ENCODE results near the gene DOLPP1.
"Not testable (repeated sequence)": the region's sequence is repeated elsewhere in the genome, so short reads cannot be mapped to it uniquely, and the experiment has no call there.

Gene DOLPP1

GRCh38 chr9:129113645-129114304 lies 32.9 kb downstream of the DOLPP1 start:
- DNase-seq = no peak

DNA sequence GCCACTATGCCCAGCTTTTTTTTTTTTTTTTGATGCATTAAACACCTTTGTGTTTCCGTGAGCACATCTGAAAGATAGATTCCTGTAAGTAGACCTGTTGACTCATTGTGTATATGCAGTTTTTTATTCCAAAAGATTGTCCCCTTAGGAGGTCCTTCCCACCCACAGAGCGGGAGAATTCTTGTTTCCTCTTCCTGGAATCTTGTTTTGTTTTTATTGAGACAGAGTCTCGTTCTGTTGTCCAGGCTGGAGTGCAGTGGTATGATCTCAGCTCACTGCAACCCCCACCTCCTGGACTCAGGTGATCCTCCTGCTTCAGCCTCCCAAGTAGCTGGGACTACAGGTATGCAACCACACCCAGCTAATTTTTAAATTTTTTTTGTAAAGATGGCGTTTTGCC lies 37.9 kb downstream of the DOLPP1 start:
- DNase-seq = no peak

DNA sequence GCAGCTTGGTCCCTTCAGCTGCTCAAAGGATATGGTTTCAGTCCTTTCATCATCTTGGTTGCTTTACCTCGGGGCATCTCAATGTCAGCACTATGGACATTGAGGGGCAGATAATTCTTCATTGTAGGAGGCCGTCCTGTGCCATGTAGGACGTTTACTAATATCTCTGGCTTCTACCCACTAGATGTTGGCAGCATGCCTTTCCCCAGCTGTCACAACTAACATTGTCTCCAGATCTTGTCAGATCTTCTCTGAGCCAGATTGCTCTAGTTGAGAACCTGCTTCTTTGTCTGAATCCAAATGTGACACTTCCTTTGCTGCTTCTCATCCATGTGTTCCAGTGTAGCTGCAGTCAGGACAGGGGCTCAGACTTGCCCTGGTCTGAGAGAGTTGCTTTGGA lies 40.6 kb downstream of the DOLPP1 start:
- DNase-seq = no peak

DNA sequence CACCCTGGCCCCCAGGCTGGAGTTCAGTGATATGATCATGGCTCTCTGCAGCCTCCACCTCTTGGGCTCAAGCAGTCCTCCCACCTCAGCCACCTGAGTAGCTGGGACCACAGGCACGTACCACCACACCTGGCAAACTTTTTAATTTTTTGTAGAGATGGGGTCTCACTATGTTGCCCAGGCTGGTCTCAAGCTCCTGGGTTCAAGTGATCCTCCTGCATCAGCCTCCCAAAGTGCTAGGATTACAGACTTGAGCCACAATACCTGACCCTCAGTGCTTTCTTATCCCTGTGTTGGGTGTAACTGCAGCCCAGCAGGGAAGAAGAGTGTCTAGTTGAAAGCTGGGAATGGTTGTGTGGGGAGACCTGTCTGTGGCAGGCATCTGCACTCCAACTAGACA lies 41.2 kb downstream of the DOLPP1 start:
- DNase-seq = no peak

DNA sequence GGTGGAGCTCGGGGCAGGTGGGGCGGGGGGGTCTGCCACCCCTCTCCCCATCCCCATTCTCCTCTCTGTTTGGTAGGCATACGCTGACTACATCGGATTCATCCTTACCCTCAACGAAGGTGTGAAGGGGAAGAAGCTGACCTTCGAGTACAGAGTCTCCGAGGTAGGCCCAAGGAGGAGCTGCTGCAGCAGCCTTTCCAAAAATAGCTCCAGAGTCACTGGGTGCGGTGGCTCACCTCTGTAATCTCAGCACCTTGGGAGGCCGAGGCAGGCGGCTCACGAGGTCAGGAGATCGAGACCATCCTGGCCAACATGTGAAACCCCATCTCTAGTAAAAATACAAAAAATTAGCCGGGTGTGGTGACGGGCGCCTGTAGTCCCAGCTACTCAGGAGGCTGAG lies 42.1 kb downstream of the DOLPP1 start:
- not testable (repeated sequence) for DNase-seq

DNA sequence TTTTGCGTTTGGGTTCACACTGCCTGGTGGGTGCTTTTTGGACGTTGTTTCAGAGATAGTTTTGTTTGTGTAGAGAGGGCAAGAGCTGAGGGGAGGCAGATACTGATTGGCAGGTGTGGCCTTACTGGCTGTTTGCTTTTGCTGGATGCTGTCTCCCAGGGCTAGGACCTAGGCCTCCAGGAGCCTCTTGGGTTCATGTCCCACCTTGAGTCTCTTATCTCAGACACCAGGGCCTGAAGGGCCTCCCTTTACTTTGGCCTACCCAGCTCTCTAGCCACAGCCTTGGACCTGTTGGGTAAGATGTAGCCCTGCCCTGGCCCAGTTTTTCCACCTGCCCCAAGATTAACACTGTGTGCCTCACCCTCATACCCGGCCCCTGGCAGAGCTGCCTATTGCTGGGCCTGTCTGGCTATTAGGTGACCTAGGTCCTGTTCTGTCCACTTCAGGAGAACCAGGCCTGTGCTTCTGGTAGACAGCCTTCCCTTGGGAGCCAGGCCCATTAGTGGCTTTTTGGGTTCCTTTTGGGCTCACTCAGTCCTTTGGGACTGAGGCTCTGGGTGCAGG lies 43.7 kb downstream of the DOLPP1 start:
- DNase-seq = no peak

DNA sequence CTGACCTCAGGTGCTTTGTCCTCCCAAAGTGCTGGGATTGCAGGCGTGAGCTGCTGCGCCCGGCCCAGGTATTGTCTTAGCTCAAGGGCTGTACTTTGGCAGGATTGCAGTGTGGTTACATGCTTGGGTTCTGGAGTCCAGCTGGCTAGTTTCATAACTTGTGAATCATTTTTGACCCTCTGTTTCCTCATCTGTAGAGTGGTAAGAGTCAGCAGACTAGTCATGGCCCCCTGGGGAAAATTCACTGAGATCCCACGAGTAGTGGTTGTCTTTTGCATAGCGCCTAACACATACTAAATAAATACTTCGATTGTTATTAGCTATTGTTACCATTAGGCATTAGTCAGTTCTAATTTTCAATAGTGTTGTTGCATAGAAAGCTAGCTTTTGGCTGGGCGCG lies 44.6 kb downstream of the DOLPP1 start:
- no peak for DNase-seq

DNA sequence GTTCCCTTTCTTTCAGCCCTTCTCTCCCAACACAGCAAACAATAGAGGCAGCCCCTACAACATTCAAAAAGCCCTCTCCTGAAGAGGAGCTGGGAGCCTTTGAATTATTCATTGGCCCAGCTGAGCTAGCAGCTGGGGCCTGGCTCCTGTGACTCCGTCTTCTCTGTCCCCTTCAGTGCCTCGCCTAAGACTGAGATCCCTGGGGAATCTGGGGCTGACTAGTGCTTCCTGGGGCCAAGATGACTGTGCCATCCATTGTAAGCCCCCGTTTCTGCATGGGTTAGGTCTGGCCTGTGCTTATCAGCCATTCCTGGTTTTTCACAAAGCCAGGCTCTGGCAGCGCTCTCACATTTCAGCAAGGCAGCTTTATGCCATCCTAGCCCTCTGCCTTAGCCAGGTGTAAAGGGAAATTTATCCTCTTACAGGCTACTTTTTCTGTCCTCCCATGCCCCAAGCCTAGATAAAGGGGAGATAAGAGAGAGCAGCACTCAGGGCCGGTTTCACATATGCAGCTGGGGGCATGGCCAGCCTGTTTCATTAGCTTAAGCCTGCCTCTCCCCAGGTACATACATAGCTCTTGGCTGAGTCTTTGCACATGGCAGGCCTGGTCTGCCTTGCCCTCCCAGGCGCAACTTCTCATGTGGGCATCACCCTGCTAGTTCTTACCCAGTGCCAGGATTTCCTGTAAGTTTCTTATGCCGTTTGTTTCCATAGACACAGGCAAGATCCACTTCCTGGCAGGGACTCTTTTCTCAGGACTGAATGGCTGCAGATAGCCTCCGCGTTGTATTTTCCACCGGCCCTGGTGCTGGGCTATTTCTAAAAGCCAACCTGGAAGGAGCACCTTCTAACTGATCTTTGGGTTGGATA lies 46.1 kb downstream of the DOLPP1 start:
- DNase-seq = no peak

GRCh38 chr9:129128689-129129088 lies 47.8 kb downstream of the DOLPP1 start:
- DNase-seq = no peak

GRCh38 chr9:129130271-129130670 lies 49.4 kb downstream of the DOLPP1 start:
- DNase-seq = not testable (repeated sequence)

DNA sequence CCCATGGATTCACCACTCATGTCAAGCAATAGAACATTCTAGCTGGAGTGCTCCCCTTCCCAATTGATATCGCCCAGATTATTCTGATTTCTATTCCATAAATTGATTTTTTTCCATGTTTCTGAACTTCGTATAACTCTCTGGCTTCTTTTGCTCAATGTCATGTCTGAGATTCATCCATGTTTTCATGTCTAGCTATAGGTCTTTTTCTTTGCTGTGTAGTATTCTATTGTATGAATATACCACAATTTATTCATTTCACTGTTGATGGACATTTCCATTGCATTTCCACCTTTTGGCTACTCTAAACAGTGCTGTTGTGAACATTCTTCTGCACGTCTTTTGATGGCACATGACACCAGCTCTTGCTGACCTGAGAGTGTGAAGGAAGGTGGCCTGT lies 49.9 kb downstream of the DOLPP1 start:
- no peak for DNase-seq

DNA sequence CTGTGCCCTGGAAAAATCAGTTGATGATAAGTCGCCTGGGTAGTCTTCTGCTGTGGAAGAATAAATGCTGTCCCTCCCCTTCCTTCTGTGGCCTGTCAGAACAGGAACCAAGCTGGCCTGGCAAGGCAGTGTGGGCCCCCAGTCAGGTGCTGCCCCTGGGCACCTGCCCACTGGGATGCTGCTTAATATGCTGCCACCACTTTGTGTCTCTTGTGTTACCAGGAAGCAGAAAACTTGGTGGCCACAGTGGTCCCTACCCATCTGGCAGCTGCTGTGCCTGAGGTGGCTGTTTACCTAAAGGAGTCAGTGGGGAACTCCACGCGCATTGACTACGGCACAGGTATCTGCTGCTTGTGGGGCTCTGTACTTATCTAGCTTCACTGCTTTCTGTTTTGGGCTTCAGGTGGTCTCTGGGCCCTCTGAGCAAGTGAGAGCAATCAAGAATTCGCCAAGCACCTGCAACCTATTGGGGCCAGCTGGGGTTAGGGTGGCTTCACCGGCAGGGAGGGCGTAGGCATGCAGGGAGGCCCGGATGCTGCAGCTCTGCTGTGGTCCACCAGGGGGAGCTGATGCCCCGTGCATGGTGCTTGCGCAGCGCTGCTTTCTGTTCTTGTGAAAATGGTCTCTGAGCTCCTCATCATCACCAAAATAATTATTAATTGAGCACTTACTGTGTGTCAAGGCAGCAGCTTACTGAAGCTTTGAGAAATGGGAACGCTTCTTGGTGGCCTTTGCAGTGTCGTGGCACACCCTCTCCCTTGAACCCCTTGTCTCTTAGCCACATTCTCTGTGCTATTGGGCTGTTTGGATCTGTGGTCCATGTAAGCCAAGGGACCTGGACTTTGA lies 50.6 kb downstream of the DOLPP1 start:
- DNase-seq = peak; percentile 16

DNA sequence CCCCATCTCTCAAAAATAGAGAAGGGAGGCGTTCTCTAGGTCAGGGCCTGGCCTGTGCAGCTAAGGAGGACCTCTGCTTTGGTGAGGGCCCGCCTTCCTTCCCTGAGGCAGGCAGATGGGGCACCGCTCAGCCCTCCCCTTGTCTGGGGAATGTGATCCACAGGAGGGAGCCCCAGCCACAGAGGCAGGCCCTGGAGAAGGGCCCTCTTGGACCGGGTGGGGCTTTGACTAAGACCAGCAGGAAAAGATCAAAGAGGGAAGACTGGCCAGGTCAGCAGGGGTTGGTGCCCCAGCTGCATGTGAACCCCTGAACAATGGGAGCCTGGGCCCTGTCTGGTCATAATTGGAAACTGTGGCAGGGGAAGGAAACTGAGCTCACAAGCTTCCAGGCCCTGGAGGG lies 52.2 kb downstream of the DOLPP1 start:
- DNase-seq = no peak

- no peak for DNase-seq
Observed at GRCh38 chr9:129135476-129135875, 54.6 kb downstream of the DOLPP1 start.

- DNase-seq = no peak
Observed at GRCh38 chr9:129136446-129137035, 55.6 kb downstream of the DOLPP1 start.

- DNase-seq = no peak
Observed at GRCh38 chr9:129137292-129138143, 56.6 kb downstream of the DOLPP1 start.

GRCh38 chr9:129138144-129138462 lies 57.2 kb downstream of the DOLPP1 start:
- DNase-seq = no peak

DNA sequence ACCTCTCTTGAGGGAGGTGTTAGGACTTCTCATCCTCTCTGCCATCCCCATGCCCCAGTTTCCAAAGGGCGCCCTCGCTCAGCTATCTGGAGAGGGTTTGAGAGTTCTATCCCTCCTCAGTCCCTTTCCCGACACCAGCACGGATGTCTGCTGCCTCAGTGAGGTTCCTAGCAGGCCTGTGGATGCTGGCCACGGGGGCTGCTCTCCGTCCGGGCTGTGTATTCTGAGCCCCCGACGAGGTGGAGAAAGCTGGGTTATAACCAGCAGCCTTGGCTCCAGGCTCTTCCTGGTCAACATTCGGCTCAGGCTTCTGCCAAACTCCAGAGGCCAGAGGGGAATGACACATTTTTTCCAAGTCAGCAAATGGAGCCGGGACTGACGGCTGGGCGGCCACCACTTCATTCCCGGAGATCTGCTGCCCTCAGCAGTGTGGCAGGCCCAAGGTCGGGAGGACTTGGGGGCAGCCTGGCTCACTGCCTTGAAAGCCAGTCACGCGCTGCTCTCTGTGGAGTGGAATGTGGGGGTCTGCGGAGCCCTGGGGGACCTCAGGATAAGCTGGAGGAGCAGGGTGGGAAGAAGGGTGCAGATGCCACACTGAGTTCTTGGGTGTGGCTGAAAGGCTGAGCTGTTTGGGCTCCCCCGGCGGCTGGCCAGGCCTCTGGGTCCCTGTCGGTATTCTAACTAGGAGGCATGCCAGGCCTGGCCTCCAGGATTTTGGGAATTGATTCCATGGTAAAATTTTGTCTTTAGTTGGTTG lies 57.7 kb downstream of the DOLPP1 start:
- no peak for DNase-seq

DNA sequence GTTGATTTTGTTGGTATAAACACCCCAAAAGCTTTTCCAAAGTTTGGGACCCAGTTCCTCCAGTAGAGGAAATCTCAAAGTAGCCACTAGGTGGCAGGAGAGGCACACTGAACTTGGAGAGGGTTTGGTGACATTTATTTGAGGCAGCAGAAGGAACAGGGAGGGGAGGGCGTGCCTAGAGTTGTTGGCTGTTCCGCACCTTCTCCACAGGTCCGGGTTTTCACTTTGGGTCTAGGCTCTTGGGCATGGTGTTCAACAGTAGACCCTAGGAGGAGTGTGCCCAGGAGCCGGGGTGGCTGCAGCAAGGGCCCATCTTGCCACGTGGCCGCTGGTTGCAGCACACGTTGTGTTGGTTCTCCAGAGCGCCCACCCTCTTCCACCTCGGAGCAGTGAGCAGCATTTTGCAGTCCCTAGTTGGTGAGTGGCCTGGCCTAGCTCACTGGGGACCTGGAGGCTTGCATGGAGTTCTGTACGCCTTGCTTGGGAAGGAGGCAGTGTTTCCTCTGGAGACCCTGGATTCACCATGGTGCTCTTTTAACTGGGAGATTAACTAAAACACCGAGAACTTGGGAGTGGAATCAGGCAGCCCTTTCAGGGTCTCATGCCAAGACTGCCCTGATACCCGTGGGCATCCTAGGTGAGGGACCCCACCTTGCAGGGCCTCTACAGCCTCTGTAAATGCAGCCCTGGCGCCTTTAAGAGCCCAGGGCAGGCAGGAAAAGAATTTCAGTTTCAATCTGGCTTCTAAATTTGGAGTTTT lies 58.5 kb downstream of the DOLPP1 start:
- peak; percentile 69 for DNase-seq

DNA sequence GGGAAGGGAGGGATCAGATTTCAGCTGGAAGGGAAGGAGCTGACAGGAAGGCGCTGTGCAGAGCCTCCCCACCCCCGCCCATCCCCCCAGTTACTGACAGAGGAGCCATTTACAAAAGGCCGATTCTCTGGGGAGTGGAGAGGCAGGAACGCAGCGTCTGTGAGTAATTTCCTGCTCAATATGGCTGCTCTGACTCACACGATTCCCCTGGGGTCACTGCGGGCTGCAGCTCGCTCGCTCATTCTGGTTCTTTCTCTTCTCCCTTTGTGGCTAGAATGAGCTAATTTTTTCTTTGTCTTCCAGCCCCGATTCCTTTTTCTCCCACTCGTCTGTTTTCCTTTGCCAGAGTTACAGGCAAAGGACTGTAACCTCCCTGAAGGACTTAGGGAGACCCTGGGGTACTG lies 59.1 kb downstream of the DOLPP1 start:
- DNase-seq = peak; percentile 93

Measured in NCI-H1092 (cell line).